HEK293 (cell line): Measurements from ENCODE around the gene DCDC2B.

ENCODE experiments used
- HIC1 ChIP-seq: fragments of 450-650 bp; formaldehyde crosslinking; IDR thresholded peaks from 2 replicates; pipeline ENCODE4 v1.5.1; 2016; ENCODE audit warnings: missing biosample characterization, missing genetic modification characterization
- MZF1 ChIP-seq: fragments of 450-650 bp; formaldehyde crosslinking; IDR thresholded peaks from 2 replicates; pipeline ENCODE4 v1.5.1; 2017; ENCODE audit warnings: missing biosample characterization, missing genetic modification characterization, borderline replicate concordance
- PRDM2 ChIP-seq: fragments of 450-650 bp; formaldehyde crosslinking; IDR thresholded peaks from 2 replicates; pipeline ENCODE4 v1.5.1; 2016; ENCODE audit warnings: missing biosample characterization, missing genetic modification characterization, borderline replicate concordance
- PRDM4 ChIP-seq: fragments of 450-650 bp; formaldehyde crosslinking; IDR thresholded peaks from 2 replicates; pipeline ENCODE4 v1.5.1; 2017; ENCODE audit warnings: missing biosample characterization, missing genetic modification characterization
- TCF7L2 ChIP-seq: IDR thresholded peaks from 2 replicates; pipeline ENCODE4 v1.6.1; 2011; ENCODE audit warnings: low read depth, mild to moderate bottlenecking, inconsistent platforms, low read length, moderate library complexity, borderline replicate concordance
- ZFP69B ChIP-seq: fragments of 450-650 bp; formaldehyde crosslinking; IDR thresholded peaks from 2 replicates; pipeline ENCODE4 v1.5.1; 2016; ENCODE audit warnings: missing biosample characterization, missing genetic modification characterization
- ZNF174 ChIP-seq: fragments of 450-650 bp; formaldehyde crosslinking; IDR thresholded peaks from 2 replicates; pipeline ENCODE4 v1.5.0; 2017; ENCODE audit warnings: missing biosample characterization, mild to moderate bottlenecking, missing genetic modification characterization
- ZNF223 ChIP-seq: fragments of 450-650 bp; formaldehyde crosslinking; IDR thresholded peaks from 2 replicates; pipeline ENCODE4 v1.5.1; 2016; ENCODE audit warnings: missing biosample characterization, missing genetic modification characterization
- ZNF335 ChIP-seq: fragments of 450-650 bp; formaldehyde crosslinking; conservative IDR thresholded peaks from 2 replicates; pipeline ENCODE4 v1.5.1; 2016; ENCODE audit warnings: missing biosample characterization, missing genetic modification characterization
- ZNF341 ChIP-seq: fragments of 450-650 bp; formaldehyde crosslinking; IDR thresholded peaks from 2 replicates; pipeline ENCODE4; 2016; ENCODE audit warnings: low read depth, missing biosample characterization, missing genetic modification characterization
- ZNF518A ChIP-seq: fragments of 450-650 bp; formaldehyde crosslinking; conservative IDR thresholded peaks from 2 replicates; pipeline ENCODE4 v1.5.1; 2016; ENCODE audit warnings: low read depth, missing biosample characterization, missing genetic modification characterization
- ZNF580 ChIP-seq: fragments of 450-650 bp; formaldehyde crosslinking; IDR thresholded peaks from 2 replicates; pipeline ENCODE4 v1.5.1; 2016; ENCODE audit warnings: missing biosample characterization, missing genetic modification characterization
- ZNF585B ChIP-seq: fragments of 450-650 bp; formaldehyde crosslinking; IDR thresholded peaks from 2 replicates; pipeline ENCODE4 v1.5.1; 2016; ENCODE audit warnings: missing biosample characterization, missing genetic modification characterization
- ZNF660 ChIP-seq: fragments of 450-650 bp; IDR thresholded peaks from 2 replicates; pipeline ENCODE4 v1.5.1; 2018; ENCODE audit warnings: missing biosample characterization, mild to moderate bottlenecking, missing genetic modification characterization
- ZNF768 ChIP-seq: fragments of 450-650 bp; formaldehyde crosslinking; IDR thresholded peaks from 2 replicates; pipeline ENCODE4 v1.5.1; 2018; ENCODE audit warnings: missing biosample characterization, mild to moderate bottlenecking, missing genetic modification characterization
- ZNF785 ChIP-seq: fragments of 450-650 bp; formaldehyde crosslinking; IDR thresholded peaks from 2 replicates; pipeline ENCODE4 v1.5.1; 2016; ENCODE audit warnings: missing biosample characterization, missing genetic modification characterization

The DCDC2B gene

GRCh38 chr1:32240140-32240951 is 31.5 kb downstream of the DCDC2B start (continued):
- no peak for TF ChIP-seq ZNF518A (tag by site-specific recombination)
- no peak for TF ChIP-seq PRDM2 (tag by site-specific recombination)
- no peak for TF ChIP-seq ZNF580 (tag by site-specific recombination)
- peak; percentile 20; the same call in 1 of the 2 replicates for TF ChIP-seq ZNF341 (tag by site-specific recombination)
- TF ChIP-seq ZNF660 (tag by site-specific recombination): no peak
- peak; percentile 41; the same call in 1 of the 2 replicates for TF ChIP-seq HIC1 (tag by site-specific recombination)
- no peak for TF ChIP-seq MZF1
- TF ChIP-seq ZNF585B (tag by site-specific recombination): no peak
- TF ChIP-seq ZNF223: no peak
- TF ChIP-seq ZNF785 (tag by site-specific recombination): no peak
- no peak for TF ChIP-seq ZNF768 (tag by site-specific recombination)
- no peak for TF ChIP-seq TCF7L2
- TF ChIP-seq ZNF335: peak; percentile 50
- TF ChIP-seq PRDM4 (tag by site-specific recombination): no peak
- TF ChIP-seq ZFP69B (tag by site-specific recombination): no peak
- no peak for TF ChIP-seq ZNF174 (tag by site-specific recombination)
